Measurements from ENCODE around the gene TPM2. TPM values are rescaled to one million over a fixed set of nuclear protein-coding genes. Genes with fewer than 3 reads are reported as not detected.

TPM2 gene
- total RNA-seq: 1,252 and 1,303 TPM in 2 replicates

DNA sequence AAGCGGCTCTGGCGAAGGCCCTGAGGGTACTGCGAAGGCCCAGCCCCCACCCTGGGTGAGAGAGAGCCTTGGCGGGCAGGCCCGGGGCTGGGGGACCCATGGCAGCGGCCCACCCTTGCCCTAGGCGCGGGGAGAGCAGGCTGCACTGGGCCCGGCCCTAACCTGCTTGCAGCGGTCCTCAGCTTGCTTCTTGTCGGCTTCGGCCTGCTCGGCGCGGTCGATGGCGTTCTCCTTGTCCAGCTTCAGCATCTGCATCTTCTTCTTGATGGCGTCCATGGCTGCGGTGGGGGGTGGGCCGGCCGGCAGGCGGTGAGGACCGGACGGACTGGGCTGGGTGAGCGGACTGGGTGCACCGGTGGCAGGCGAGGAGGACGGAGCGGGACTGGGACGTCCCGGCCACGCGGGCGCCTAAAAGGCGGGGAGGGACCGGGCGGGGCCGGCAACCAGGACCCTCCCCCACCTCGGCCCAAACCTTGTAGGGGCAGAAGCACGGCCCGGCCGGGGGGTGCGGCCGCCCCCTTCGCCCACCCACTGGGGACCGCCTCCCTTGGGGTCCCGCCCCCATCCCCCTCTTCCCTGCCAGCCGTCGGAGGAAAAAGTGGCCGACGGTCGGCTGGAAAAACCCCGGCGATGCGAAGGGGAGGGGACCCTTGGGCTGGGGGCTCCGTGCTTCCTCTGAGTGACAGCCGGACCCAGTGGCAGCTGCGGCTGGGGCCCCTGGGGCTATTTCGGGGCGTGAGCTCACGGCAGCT is at the start of gene TPM2:
Gene TPM2 (minus strand): TSS at position 384 of the 752 bp plus-strand sequence. CDS start 108 bp downstream, at position 276.

DNA sequence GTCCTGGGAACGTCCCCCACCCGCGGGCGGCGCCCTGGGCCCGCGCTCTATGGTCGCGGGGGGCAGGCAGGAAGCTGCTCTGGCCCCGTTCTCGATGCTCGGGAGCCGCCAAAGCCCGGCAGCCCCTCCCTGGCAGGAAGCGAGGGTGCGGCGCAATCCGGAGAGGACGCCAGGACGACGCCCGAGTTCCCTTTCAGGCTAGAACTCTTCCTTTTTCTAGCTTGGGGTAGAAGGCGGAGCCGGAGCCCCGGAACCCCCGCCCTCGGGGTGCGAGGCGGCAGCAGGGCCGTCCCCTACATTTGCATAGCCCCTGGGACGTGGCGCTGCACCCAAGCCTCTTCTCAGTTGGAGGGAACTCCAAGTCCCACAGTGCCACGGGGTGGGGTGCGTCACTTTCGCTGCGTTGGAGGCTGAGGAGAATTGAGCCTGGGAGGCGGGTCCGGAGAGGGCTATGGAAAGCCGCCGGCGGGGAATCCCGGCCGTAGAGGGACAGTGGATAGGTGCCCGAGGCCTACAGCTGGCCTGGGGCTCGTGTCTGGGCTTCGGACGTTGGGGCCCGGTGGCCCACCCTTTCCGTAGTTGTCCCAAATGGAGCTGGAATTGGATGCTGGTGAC is 42.6 kb upstream of the TPM2 start, which contains the start of the genes CREB3 and TLN1:
Gene CREB3 (plus strand): TSS at position 482 of the 615 bp plus-strand sequence. CDS start 107 bp downstream, at position 589.
Gene TLN1 (minus strand): TSS at position 11 of the 615 bp plus-strand sequence. CDS start 6,501 bp downstream, outside the sequence.

DNA sequence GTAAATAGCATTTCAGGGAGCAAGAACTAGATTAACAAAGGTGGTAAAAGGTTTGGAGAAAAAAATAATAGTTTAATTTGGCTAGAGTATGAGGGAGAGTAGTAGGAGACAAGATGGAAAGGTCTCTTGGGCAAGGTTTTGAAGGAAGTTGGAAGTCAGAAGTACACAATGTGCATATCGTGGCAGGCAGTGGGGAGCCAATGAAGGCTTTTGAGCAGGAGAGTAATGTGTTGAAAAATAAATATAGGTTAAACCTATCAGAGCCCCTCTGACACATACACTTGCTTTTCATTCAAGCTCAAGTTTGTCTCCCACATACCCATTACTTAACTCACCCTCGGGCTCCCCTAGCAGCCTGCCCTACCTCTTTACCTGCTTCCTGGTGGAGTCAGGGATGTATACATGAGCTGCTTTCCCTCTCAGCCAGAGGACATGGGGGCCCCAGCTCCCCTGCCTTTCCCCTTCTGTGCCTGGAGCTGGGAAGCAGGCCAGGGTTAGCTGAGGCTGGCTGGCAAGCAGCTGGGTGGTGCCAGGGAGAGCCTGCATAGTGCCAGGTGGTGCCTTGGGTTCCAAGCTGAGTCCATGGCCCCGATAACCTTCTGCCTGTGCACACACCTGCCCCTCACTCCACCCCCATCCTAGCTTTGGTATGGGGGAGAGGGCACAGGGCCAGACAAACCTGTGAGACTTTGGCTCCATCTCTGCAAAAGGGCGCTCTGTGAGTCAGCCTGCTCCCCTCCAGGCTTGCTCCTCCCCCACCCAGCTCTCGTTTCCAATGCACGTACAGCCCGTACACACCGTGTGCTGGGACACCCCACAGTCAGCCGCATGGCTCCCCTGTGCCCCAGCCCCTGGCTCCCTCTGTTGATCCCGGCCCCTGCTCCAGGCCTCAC is 16.3 kb downstream of the TPM2 start, which contains the start of gene CA9:
Gene CA9 (plus strand): TSS at position 797 of the 893 bp plus-strand sequence. CDS start 32 bp downstream, at position 829.

DNA sequence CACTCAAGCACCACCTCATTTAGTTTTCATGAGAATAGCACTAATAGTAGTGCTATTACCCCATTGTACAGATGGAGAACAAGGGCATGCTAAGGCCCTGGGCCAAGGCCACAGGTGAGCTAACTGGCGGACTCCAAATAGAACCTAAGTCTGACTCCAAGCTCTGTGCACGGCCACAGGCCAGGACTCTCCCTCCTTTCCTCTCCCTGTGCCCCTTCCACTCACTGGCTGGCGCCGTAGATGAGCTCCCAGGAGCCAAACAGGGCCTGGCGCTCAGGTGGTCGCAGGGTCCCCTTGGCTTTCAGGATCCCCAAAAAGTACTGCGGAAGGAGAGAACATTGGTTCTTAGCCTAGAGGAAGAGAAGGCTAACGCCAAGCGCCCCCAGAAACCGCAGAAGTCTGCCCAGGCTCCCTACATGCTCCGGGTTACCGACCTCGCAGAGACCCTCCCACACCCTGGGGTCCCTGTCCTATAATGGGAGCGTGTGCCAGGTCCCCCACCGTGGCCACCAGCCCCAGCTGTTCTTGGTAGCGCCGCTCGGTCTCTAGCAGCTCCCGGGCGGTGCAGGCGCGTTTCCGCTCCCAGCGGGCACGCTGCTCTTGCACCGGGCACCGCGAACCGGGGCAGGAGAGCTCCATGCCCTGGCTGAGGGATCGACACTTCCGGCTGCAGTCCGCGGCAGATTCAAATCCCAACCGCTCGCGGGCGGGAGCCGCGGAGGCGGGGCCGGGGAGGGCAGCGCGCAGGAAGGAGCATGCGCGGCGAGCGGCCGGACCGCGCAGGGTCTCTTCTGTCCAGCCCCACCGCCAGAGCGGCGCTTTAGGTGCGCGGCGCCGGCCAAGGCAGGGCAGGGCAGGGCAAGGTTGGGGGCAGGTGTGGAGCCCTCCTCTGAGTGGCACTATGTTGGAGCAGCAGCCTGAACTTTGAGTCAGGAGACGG is 24.9 kb downstream of the TPM2 start, which contains the start of gene ARHGEF39:
Gene ARHGEF39 (minus strand): TSS at position 665 of the 940 bp plus-strand sequence. CDS start 26 bp downstream, at position 639.

DNA sequence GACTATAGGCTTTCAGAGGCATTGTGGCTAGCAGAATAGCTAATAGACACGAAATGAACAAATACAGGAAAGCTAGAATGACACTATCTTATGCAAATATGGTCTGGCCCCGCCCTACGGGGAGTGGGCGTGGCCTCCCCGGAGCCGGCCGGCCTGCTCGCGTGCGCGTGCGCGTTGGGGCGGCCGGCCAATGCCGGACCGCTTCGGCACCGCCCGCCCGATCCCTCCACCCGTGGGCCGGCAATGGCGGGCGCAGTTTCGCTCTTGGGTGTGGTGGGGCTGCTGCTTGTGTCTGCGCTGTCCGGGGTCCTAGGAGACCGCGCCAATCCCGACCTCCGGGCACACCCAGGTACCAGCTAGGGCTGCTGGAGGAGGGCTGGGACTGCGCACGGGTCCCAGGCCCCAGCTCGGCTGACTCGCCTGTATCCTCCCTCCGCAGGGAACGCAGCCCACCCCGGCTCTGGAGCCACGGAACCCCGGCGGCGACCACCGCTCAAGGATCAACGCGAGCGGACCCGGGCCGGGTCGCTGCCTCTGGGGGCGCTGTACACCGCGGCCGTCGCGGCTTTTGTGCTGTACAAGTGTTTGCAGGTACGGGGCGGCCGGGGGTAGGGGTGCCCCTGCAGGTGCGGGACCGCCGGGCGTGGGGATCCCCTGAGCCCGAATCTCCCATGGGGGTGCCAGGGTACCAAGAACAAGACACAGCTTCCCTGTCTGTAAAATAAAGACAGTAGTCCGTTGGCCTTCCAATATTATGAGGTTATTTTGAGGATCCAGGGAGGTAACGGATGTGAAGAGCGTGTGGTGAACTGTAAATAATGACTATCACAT is 31.4 kb downstream of the TPM2 start, which contains the start of gene CCDC107:
Gene CCDC107 (plus strand): TSS at position 156 of the 831 bp plus-strand sequence. CDS start 88 bp downstream, at position 244.

DNA sequence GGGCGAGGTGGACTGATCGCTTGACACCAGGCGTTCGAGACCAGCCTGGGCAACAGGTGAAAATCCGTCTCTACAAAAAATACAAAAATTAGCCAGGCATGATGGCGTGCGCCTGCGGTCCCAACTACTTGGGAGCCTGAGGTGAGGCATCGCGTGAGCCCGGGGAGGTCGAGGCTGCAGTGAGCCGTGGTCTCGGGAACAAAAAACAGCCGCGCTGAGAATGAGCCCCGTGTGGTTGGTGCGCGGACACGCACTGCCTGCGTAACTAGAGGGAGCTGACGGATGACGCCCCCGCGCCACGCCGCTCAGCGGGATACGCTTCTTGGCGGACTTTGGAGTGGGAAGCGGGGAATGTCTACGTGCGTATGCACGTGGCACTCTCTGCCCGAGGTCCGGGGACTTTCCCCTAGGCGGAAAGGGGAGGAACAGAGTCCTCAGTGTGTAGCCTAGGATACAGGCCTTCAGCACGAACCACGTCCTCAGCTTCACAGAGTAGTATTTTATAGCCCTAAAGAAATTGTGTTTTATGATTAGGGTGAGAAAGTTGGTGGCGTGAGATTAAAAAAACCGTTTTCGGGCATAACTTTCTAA is 32.1 kb downstream of the TPM2 start, which contains the start of gene RMRP:
Gene RMRP (minus strand): TSS at position 474 of the 591 bp plus-strand sequence.

DNA sequence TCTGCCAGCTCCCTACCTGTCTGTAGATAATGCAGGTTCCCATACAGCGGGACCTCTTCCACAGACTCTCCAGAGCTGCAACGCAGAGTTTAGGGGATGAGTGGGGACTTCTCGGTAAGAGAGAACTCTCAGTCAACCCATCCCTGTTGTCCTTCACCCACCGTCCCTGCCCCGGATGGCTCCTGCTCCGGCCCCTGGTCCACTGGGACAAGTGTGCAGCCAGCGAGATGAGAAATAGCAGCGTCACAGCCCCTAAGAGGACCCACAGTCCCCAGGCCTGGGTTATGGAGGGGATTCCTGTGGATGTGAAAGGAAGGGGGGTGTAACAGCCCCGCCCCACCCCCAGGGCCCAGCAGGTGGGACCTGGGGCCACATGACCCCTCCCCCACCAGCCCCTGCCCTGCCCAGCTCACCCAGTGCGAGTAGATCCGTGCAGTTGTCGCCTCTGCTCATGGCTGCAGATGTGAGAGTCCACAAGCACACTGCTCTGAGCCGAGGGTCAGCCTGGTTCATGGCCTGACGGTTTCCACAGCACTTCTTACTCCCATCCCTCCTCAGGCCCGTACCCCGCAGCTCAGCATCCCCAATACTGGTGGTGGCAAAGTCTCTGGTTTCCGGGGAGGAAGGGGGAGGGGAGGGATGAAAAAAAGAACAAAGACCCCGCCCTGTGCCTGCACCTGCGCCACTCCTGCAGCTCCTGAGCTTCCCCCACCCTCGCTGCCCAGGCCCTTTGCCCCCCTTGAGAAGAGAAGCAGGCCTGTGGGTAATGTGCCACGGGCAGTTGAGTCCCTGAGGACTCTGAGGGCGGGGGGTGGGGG is 39.2 kb downstream of the TPM2 start, which contains the start of gene SIT1:
Gene SIT1 (minus strand): TSS at position 591 of the 818 bp plus-strand sequence. CDS start 78 bp downstream, at position 513.

Other genes starting within 250 kb of the TPM2 start
- 23.6 and 26.2 TPM in 2 replicates for gene RUSC2, start 199.8 kb downstream of the TPM2 start, total RNA-seq
- 14.4 and 18.6 TPM in 2 replicates for gene TESK1, start 84.7 kb downstream of the TPM2 start, total RNA-seq
- gene CD72, start 71.5 kb downstream of the TPM2 start, total RNA-seq: 0.35 and 1.2 TPM in 2 replicates
- gene SIT1, start 39.0 kb downstream of the TPM2 start, total RNA-seq: not detected in 2 replicates
- 1,659 and 5,862 TPM in 2 replicates for gene RMRP, start 31.9 kb downstream of the TPM2 start, total RNA-seq
- 14.0 and 27.1 TPM in 2 replicates for gene CCDC107, start 31.6 kb downstream of the TPM2 start, total RNA-seq
- gene ARHGEF39, start 24.7 kb downstream of the TPM2 start, total RNA-seq: 4.1 and 8.4 TPM in 2 replicates
- gene CA9, start 16.0 kb downstream of the TPM2 start, total RNA-seq: 1.1 TPM in 1 of 2 replicates, not detected in the other
- 473 and 541 TPM in 2 replicates for gene TLN1, start 42.3 kb upstream of the TPM2 start, total RNA-seq
- 118 and 127 TPM in 2 replicates for gene CREB3, start 42.7 kb upstream of the TPM2 start, total RNA-seq
- 15.0 and 18.4 TPM in 2 replicates for gene GBA2, start 59.3 kb upstream of the TPM2 start, total RNA-seq
- gene RGP1, start 59.4 kb upstream of the TPM2 start, total RNA-seq: 13.1 and 15.9 TPM in 2 replicates
- gene MSMP, start 64.4 kb upstream of the TPM2 start, total RNA-seq: not detected in 2 replicates
- 27.3 and 28.8 TPM in 2 replicates for gene NPR2, start 101.7 kb upstream of the TPM2 start, total RNA-seq
- gene SPAG8, start 122.3 kb upstream of the TPM2 start, total RNA-seq: 0.53 and 1.2 TPM in 2 replicates
- gene HINT2, start 125.1 kb upstream of the TPM2 start, total RNA-seq: 34.6 and 34.7 TPM in 2 replicates
- not detected in 2 replicates for gene FAM221B, start 138.8 kb upstream of the TPM2 start, total RNA-seq
- 3.2 and 5.7 TPM in 2 replicates for gene TMEM8B, start 139.3 kb upstream of the TPM2 start, total RNA-seq
- not detected in 2 replicates for gene OR13J1, start 180.5 kb upstream of the TPM2 start, total RNA-seq
- gene HRCT1, start 216.3 kb upstream of the TPM2 start, total RNA-seq: 0.18 and 0.86 TPM in 2 replicates
- 0.18 TPM in 1 of 2 replicates, not detected in the other for gene SPAAR, start 219.6 kb upstream of the TPM2 start, total RNA-seq

Measured in myometrial cell (primary cell).